OCI-LY7 (cell line): ENCODE results near the gene YLPM1.

Experiments used
- CTCF ChIP-seq: fragments of 200-600 bp; sonication (generic); conservative IDR thresholded peaks from 2 replicates; pipeline ENCODE4 v1.5.1; 2014; ENCODE audit warnings: mild to moderate bottlenecking, antibody characterized with exemption, low read length, moderate library complexity, mixed read lengths
- EZH2phosphoT487 ChIP-seq: fragments of 200-600 bp; sonication (generic); IDR thresholded peaks from 2 replicates; pipeline ENCODE4 v1.6.1; 2018; ENCODE audit warnings: low read depth, borderline replicate concordance, mild to moderate bottlenecking, mixed run types, antibody characterized with exemption, low read length, moderate library complexity, mixed read lengths

- TF ChIP-seq CTCF (no peak), EZH2phosphoT487 (no peak)
These were observed 92.8 kb downstream of the YLPM1 start for GRCh38 chr14:74855945-74856344.
